Neural cell (in vitro differentiated cells): ENCODE results near the gene OTOL1.

ENCODE experiments used
- EP300 ChIP-seq: fragments of 450-650 bp; conservative IDR thresholded peaks from 2 replicates; pipeline ENCODE4 v1.6.1; 2014; ENCODE audit warnings: antibody characterized with exemption, mild to moderate bottlenecking, moderate library complexity; ENCODE audit not compliant: poor library complexity, severe bottlenecking
- EZH2 ChIP-seq: fragments of 200-600, 300-800 bp; shearing (Covaris generic), sonication (generic); IDR thresholded peaks from 2 replicates; pipeline ENCODE4 v1.6.1; 2014; ENCODE audit warnings: antibody characterized with exemption, low read length, borderline replicate concordance, mild to moderate bottlenecking; ENCODE audit not compliant: insufficient read depth, poor library complexity, severe bottlenecking
- MXI1 ChIP-seq: fragments of 450-650 bp; conservative IDR thresholded peaks from 2 replicates; pipeline ENCODE4 v1.6.1; 2014; ENCODE audit warnings: antibody characterized with exemption, mild to moderate bottlenecking; ENCODE audit not compliant: poor library complexity, severe bottlenecking
- POLR2AphosphoS5 ChIP-seq: IDR thresholded peaks from 2 replicates; pipeline ENCODE4 v1.6.1; 2012
- SMC3 ChIP-seq: fragments of 450-650 bp; conservative IDR thresholded peaks from 2 replicates; pipeline ENCODE4 v1.6.1; 2014; ENCODE audit warnings: antibody characterized with exemption, mild to moderate bottlenecking, moderate library complexity; ENCODE audit not compliant: poor library complexity
- TF ChIP-seq, protein P1 (sequence below): fragments of 450-650 bp; IDR thresholded peaks from 2 replicates; pipeline ENCODE4 v1.5.1; 2014; ENCODE audit warnings: antibody characterized with exemption, mild to moderate bottlenecking, moderate library complexity; ENCODE audit not compliant: poor library complexity, severe bottlenecking
- TF ChIP-seq, protein P2 (sequence below): IDR thresholded peaks from 2 replicates; pipeline ENCODE4 v1.6.1; 2012; ENCODE audit warnings: borderline replicate concordance

DNA sequence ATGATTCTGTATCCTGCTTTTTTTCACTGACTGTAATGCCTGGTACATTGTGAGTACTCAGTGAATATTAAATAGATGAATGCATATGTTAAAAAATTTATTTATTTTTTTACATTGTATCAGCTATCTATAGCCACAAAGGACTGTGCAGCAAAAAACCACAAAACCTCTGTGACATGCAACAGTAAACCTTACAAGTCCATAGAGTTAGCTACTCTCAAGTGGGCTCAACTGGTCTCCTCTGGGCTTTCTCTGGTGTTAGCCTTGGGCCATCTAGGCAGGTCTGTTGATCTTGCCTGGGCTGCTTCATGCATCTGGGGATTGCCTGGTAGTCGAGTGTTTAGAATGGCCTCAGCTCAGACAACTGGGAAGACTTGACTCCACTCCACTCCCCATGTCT, 35.3 kb downstream of the OTOL1 start:
- TF ChIP-seq, protein P1, sequence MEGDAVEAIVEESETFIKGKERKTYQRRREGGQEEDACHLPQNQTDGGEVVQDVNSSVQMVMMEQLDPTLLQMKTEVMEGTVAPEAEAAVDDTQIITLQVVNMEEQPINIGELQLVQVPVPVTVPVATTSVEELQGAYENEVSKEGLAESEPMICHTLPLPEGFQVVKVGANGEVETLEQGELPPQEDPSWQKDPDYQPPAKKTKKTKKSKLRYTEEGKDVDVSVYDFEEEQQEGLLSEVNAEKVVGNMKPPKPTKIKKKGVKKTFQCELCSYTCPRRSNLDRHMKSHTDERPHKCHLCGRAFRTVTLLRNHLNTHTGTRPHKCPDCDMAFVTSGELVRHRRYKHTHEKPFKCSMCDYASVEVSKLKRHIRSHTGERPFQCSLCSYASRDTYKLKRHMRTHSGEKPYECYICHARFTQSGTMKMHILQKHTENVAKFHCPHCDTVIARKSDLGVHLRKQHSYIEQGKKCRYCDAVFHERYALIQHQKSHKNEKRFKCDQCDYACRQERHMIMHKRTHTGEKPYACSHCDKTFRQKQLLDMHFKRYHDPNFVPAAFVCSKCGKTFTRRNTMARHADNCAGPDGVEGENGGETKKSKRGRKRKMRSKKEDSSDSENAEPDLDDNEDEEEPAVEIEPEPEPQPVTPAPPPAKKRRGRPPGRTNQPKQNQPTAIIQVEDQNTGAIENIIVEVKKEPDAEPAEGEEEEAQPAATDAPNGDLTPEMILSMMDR: no peak
- no peak for TF ChIP-seq EZH2
- no peak for TF ChIP-seq EP300
- TF ChIP-seq POLR2AphosphoS5: no peak
- TF ChIP-seq MXI1: no peak
- TF ChIP-seq SMC3: no peak
- TF ChIP-seq, protein P2, sequence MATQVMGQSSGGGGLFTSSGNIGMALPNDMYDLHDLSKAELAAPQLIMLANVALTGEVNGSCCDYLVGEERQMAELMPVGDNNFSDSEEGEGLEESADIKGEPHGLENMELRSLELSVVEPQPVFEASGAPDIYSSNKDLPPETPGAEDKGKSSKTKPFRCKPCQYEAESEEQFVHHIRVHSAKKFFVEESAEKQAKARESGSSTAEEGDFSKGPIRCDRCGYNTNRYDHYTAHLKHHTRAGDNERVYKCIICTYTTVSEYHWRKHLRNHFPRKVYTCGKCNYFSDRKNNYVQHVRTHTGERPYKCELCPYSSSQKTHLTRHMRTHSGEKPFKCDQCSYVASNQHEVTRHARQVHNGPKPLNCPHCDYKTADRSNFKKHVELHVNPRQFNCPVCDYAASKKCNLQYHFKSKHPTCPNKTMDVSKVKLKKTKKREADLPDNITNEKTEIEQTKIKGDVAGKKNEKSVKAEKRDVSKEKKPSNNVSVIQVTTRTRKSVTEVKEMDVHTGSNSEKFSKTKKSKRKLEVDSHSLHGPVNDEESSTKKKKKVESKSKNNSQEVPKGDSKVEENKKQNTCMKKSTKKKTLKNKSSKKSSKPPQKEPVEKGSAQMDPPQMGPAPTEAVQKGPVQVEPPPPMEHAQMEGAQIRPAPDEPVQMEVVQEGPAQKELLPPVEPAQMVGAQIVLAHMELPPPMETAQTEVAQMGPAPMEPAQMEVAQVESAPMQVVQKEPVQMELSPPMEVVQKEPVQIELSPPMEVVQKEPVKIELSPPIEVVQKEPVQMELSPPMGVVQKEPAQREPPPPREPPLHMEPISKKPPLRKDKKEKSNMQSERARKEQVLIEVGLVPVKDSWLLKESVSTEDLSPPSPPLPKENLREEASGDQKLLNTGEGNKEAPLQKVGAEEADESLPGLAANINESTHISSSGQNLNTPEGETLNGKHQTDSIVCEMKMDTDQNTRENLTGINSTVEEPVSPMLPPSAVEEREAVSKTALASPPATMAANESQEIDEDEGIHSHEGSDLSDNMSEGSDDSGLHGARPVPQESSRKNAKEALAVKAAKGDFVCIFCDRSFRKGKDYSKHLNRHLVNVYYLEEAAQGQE: no peak
